Natural killer cell treated with Interleukin-12 subunit alpha and Interleukin-12 subunit beta and Interleukin-15 and Interleukin-18, amount 100 ng/mL, for 72 hours (primary cell): ENCODE results near the gene NTF4. TPM values are rescaled to one million over a fixed set of nuclear protein-coding genes. Genes with fewer than 3 reads are reported as not detected.
"Not testable (repeated sequence)": the region's sequence is repeated elsewhere in the genome, so short reads cannot be mapped to it uniquely, and the experiment has no call there.

Experiments
- ATAC-seq, 2 donors: fragments of 150-1000 bp; cut with Tn5 transposase in 1 of 2; sonication (Bioruptor Pico), chemical (Tn5 transposase) in 1 of 2; 2 replicates each; pipeline ENCODE4 v1.10.0; 2021
- DNase-seq: peaks from one replicate; pipeline ENCODE4 v3.0.0; 2022; ENCODE audit warnings: low spot score
- H3K27ac Mint-ChIP-seq, 2 donors: 1 replicate in 1 of 2; 2 replicates in 1 of 2; pipeline ENCODE4 v1.8.0; 2022; ENCODE audit warnings: mixed read lengths in 2 of 2, mild to moderate bottlenecking in 1 of 2, moderate library complexity in 1 of 2
- H3K27me3 Mint-ChIP-seq, 2 donors: 1 replicate in 1 of 2; 2 replicates in 1 of 2; pipeline ENCODE4 v1.8.0; 2022; ENCODE audit warnings: mixed read lengths in 2 of 2
- H3K36me3 Mint-ChIP-seq: one replicate; pipeline ENCODE4 v1.8.0; 2022; ENCODE audit warnings: mixed read lengths
- H3K4me1 Mint-ChIP-seq, 2 donors: 1 replicate in 1 of 2; 2 replicates in 1 of 2; pipeline ENCODE4 v1.8.0; 2022; ENCODE audit warnings: low read depth in 2 of 2, mixed read lengths in 2 of 2, mild to moderate bottlenecking in 1 of 2
- H3K4me3 Mint-ChIP-seq: one replicate; pipeline ENCODE4 v1.8.0; 2022; ENCODE audit warnings: mixed read lengths
- H3K9me3 Mint-ChIP-seq: 2 replicates; pipeline ENCODE4 v1.8.0; 2022; ENCODE audit warnings: mixed read lengths
- total RNA-seq, 2 donors: library from RNA; stranded (reverse); gene quantifications; one replicate each; pipeline ENCODE4 v1.2.3, GENCODE V29; 2022

The NTF4 gene
- total RNA-seq, 2 donors from 2014 or later = not detected

- not testable (repeated sequence) for H3K4me1 Mint-ChIP-seq, ATAC-seq, H3K36me3 Mint-ChIP-seq, H3K27ac Mint-ChIP-seq, H3K4me3 Mint-ChIP-seq, H3K9me3 Mint-ChIP-seq, DNase-seq, H3K27me3 Mint-ChIP-seq
Observed at GRCh38 chr19:49030323-49030722, 34.3 kb downstream of the NTF4 start.

- not testable (repeated sequence) for H3K4me1 Mint-ChIP-seq, H3K36me3 Mint-ChIP-seq, DNase-seq, ATAC-seq, H3K27ac Mint-ChIP-seq, H3K9me3 Mint-ChIP-seq, H3K27me3 Mint-ChIP-seq, H3K4me3 Mint-ChIP-seq
Observed at GRCh38 chr19:49029749-49030148, 34.9 kb downstream of the NTF4 start.

GRCh38 chr19:49028686-49029085, 35.9 kb downstream of the NTF4 start:
- H3K27me3 Mint-ChIP-seq, H3K4me1 Mint-ChIP-seq, ATAC-seq, H3K27ac Mint-ChIP-seq, H3K36me3 Mint-ChIP-seq, H3K4me3 Mint-ChIP-seq, H3K9me3 Mint-ChIP-seq, DNase-seq: not testable (repeated sequence)

- H3K4me1 Mint-ChIP-seq, H3K4me3 Mint-ChIP-seq, H3K36me3 Mint-ChIP-seq, ATAC-seq, H3K9me3 Mint-ChIP-seq, H3K27ac Mint-ChIP-seq, DNase-seq, H3K27me3 Mint-ChIP-seq: not testable (repeated sequence)
Observed at GRCh38 chr19:49025599-49025998, 39.0 kb downstream of the NTF4 start.

GRCh38 chr19:49025088-49025487, 39.5 kb downstream of the NTF4 start:
- not testable (repeated sequence) for H3K4me3 Mint-ChIP-seq, DNase-seq, H3K36me3 Mint-ChIP-seq, H3K27ac Mint-ChIP-seq, H3K4me1 Mint-ChIP-seq, ATAC-seq, H3K9me3 Mint-ChIP-seq, H3K27me3 Mint-ChIP-seq

GRCh38 chr19:49024233-49024632, 40.4 kb downstream of the NTF4 start, which contains the start of gene CGB3:
CGB3 (minus strand) TSS chr19:49024333; CDS start chr19:49023971, 362 bp downstream.
- ATAC-seq, H3K4me3 Mint-ChIP-seq, H3K36me3 Mint-ChIP-seq, H3K9me3 Mint-ChIP-seq, H3K27ac Mint-ChIP-seq, H3K27me3 Mint-ChIP-seq, DNase-seq: not testable (repeated sequence)
- peaks cover 12 to 13% of the 10 kb centered on the region in 2 donors for H3K4me1 Mint-ChIP-seq

- no peak for ATAC-seq
- peaks cover 17 to 22% of the 10 kb centered on the region in 2 donors for H3K4me1 Mint-ChIP-seq
- H3K36me3 Mint-ChIP-seq = no peaks in the 10 kb centered on the region
- no peak for DNase-seq
- H3K4me3 Mint-ChIP-seq = no peak overlapping the region
- H3K9me3 Mint-ChIP-seq = no peaks in the 10 kb centered on the region
- no peak overlapping the region for H3K27ac Mint-ChIP-seq
- peaks cover 0 to 6% of the 10 kb centered on the region in 2 donors for H3K27me3 Mint-ChIP-seq
Observed at GRCh38 chr19:49022116-49022515, 42.5 kb downstream of the NTF4 start.

- DNase-seq (no peak), ATAC-seq (peak; percentile 48 to 59)
- Mint-ChIP-seq H3K27ac (no peak overlapping the region), H3K4me1 (peaks cover 17 to 24% of the 10 kb centered on the region in 2 donors), H3K27me3 (peaks cover 0 to 6% of the 10 kb centered on the region in 2 donors), H3K9me3 (no peaks in the 10 kb centered on the region), H3K36me3 (no peaks in the 10 kb centered on the region), H3K4me3 (peak overlapping the region; percentile 7)
Observed at GRCh38 chr19:49020931-49021895, 43.4 kb downstream of the NTF4 start.

GRCh38 chr19:49020342-49020741, 44.3 kb downstream of the NTF4 start:
- ATAC-seq = no peak
- H3K4me3 Mint-ChIP-seq = peak overlapping the region; percentile 89
- peaks cover 0 to 6% of the 10 kb centered on the region in 2 donors for H3K27me3 Mint-ChIP-seq
- H3K9me3 Mint-ChIP-seq = no peaks in the 10 kb centered on the region
- no peaks in the 10 kb centered on the region for H3K36me3 Mint-ChIP-seq
- H3K27ac Mint-ChIP-seq = no peak overlapping the region
- no peak for DNase-seq
- H3K4me1 Mint-ChIP-seq = peaks cover 17 to 28% of the 10 kb centered on the region in 2 donors

GRCh38 chr19:49019242-49019932, 45.2 kb downstream of the NTF4 start:
- H3K27me3 Mint-ChIP-seq = peaks cover 0 to 6% of the 10 kb centered on the region in 2 donors
- H3K4me3 Mint-ChIP-seq = peak overlapping the region; percentile 89
- H3K27ac Mint-ChIP-seq = peak overlapping the region; percentile 47 to 74
- ATAC-seq = peak; percentile 50 to 70
- no peaks in the 10 kb centered on the region for H3K9me3 Mint-ChIP-seq
- DNase-seq = no peak
- peaks cover 17 to 28% of the 10 kb centered on the region in 2 donors for H3K4me1 Mint-ChIP-seq
- no peaks in the 10 kb centered on the region for H3K36me3 Mint-ChIP-seq

GRCh38 chr19:49018388-49019241, 46.0 kb downstream of the NTF4 start:
- H3K27me3 Mint-ChIP-seq, H3K36me3 Mint-ChIP-seq, DNase-seq, H3K9me3 Mint-ChIP-seq: not testable (repeated sequence)
- ATAC-seq = peak in 1 of 2 donors; percentile 25
- H3K4me3 Mint-ChIP-seq = peak overlapping the region; percentile 89
- peak overlapping the region; percentile 47 to 74 for H3K27ac Mint-ChIP-seq
- peaks cover 17 to 28% of the 10 kb centered on the region in 2 donors for H3K4me1 Mint-ChIP-seq

- peak; percentile 74 for DNase-seq
Observed at GRCh38 chr19:49017666-49018351, 46.8 kb downstream of the NTF4 start.

More at GRCh38 chr19:49017666-49018351, 46.8 kb downstream of the NTF4 start:
- Mint-ChIP-seq H3K27me3 (peaks cover 0 to 6% of the 10 kb centered on the region in 2 donors), H3K4me1 (peaks cover 17 to 28% of the 10 kb centered on the region in 2 donors), H3K9me3 (no peaks in the 10 kb centered on the region), H3K36me3 (no peaks in the 10 kb centered on the region), H3K4me3 (peak overlapping the region; percentile 89), H3K27ac (no peak overlapping the region)
- ATAC-seq = peak; percentile 78 to 81
